Mammary epithelial cell (primary cell): ENCODE results near the gene HTRA2.

Source experiments
- CTCF ChIP-seq, 2 donors: IDR thresholded peaks in 1 of 2; conservative IDR thresholded peaks in 1 of 2; 2 replicates each; pipeline ENCODE4 v1.5.1; 2011 to 2012; ENCODE audit warnings: inconsistent platforms in 2 of 2, low read length in 2 of 2, mild to moderate bottlenecking in 2 of 2, control low read depth in 1 of 2, low read depth in 1 of 2; ENCODE audit not compliant: insufficient read depth in 1 of 2; ENCODE audit errors: extremely low read depth in 1 of 2
- EZH2 ChIP-seq: IDR thresholded peaks from 2 replicates; pipeline ENCODE4 v1.6.1; 2012; ENCODE audit warnings: low read length, inconsistent platforms, borderline replicate concordance

GRCh38 chr2:74556159-74556558, 26.4 kb downstream of the HTRA2 start:
- TF ChIP-seq CTCF (conservative IDR thresholded peaks at IDR 0.05 in 1 of 2, IDR thresholded peaks at IDR 0.05 in 1 of 2; ENCODE audit: extremely low read depth in 1 of 2, insufficient read depth in 1 of 2, low read depth in 1 of 2, low read length in 2 of 2) = no peak
- no peak for TF ChIP-seq EZH2
